ENCODE results near the gene EPAS1. TPM values are rescaled to one million over a fixed set of nuclear protein-coding genes. Genes with fewer than 3 reads are reported as not detected.
A peak's percentile ranks its signal among the peaks of the same experiment; 100 is the strongest.

Gene EPAS1
- total and polyA plus RNA-seq, 2 of the 13 experiments (the other 11 are each of a cell fraction or from before 2014, with no cell fraction given): 47.1 to 182 TPM

GRCh38 chr2:46349115-46349547 lies 51.9 kb downstream of the EPAS1 start (continued):
- no peak for TF ChIP-seq ZXDC (CRISPR knock-in tag; IDR thresholded peaks at IDR 0.05)
- peak; percentile 79 for TF ChIP-seq FOXC1 (CRISPR knock-in tag; IDR thresholded peaks at IDR 0.05; ENCODE audit: borderline replicate concordance)
- peak; percentile 85 for TF ChIP-seq ZMYM4 (CRISPR knock-in tag; IDR thresholded peaks at IDR 0.05)
- 0 out of 2 replicates have a peak, but pooled peaks have one; percentile 35 for TF ChIP-seq IRF2 (CRISPR knock-in tag; IDR thresholded peaks at IDR 0.05)
- no peak for TF ChIP-seq ZNF570 (CRISPR knock-in tag; IDR thresholded peaks at IDR 0.05; ENCODE audit: borderline replicate concordance)
- no peak for TF ChIP-seq ZNF18 (CRISPR knock-in tag; IDR thresholded peaks at IDR 0.05; ENCODE audit: insufficient replicate concordance)
- peak; percentile 60; the same call in 1 of the 2 replicates for TF ChIP-seq ZSCAN31 (CRISPR knock-in tag; IDR thresholded peaks at IDR 0.05; ENCODE audit: low read depth)
- peak; percentile 54; the same call in 1 of the 2 replicates for TF ChIP-seq RARA (CRISPR knock-in tag; IDR thresholded peaks at IDR 0.05)
- no peak for TF ChIP-seq NONO (IDR thresholded peaks at IDR 0.05)
- 0 out of 2 replicates have a peak, but pooled peaks have one; percentile 57 for TF ChIP-seq NONO (CRISPR knock-in tag; conservative IDR thresholded peaks at IDR 0.05)
- TF ChIP-seq ZNF317 (CRISPR knock-in tag; IDR thresholded peaks at IDR 0.05): 0 out of 2 replicates have a peak, but pooled peaks have one; percentile 34
- TF ChIP-seq ZBTB7B (CRISPR knock-in tag; IDR thresholded peaks at IDR 0.05): peak; percentile 52; the same call in 1 of the 2 replicates
- TF ChIP-seq ATF7-NPFF (CRISPR knock-in tag; IDR thresholded peaks at IDR 0.05; ENCODE audit: low read depth): 0 out of 2 replicates have a peak, but pooled peaks have one; percentile 57
- peak; percentile 58 for TF ChIP-seq ZNF263 (CRISPR knock-in tag; IDR thresholded peaks at IDR 0.05)
- TF ChIP-seq ZNF501 (CRISPR knock-in tag; IDR thresholded peaks at IDR 0.05): 0 out of 2 replicates have a peak, but pooled peaks have one; percentile 21
- TF ChIP-seq BCL6 (CRISPR knock-in tag; IDR thresholded peaks at IDR 0.05): peak; percentile 23; the same call in 1 of the 2 replicates
- TF ChIP-seq NFE2L1 (CRISPR knock-in tag; IDR thresholded peaks at IDR 0.05; ENCODE audit: borderline replicate concordance): no peak
- TF ChIP-seq POLR2G (IDR thresholded peaks at IDR 0.05; ENCODE audit: low read depth, low read length): 0 out of 2 replicates have a peak, but pooled peaks have one; percentile 29
- TF ChIP-seq PREB (CRISPR knock-in tag; IDR thresholded peaks at IDR 0.05): no peak
- peak; percentile 56 for TF ChIP-seq STAG1 (CRISPR knock-in tag; IDR thresholded peaks at IDR 0.05)
- TF ChIP-seq TERF1 (CRISPR knock-in tag; IDR thresholded peaks at IDR 0.05): no peak
- 0 out of 2 replicates have a peak, but pooled peaks have one; percentile 42 for TF ChIP-seq CBX5 (CRISPR knock-in tag; IDR thresholded peaks at IDR 0.05; ENCODE audit: borderline replicate concordance)
- no peak for TF ChIP-seq MED1 (CRISPR knock-in tag; IDR thresholded peaks at IDR 0.05)
- peak; percentile 28; the same call in 1 of the 2 replicates for TF ChIP-seq ZNF746 (CRISPR knock-in tag; IDR thresholded peaks at IDR 0.05)
- no peak for TF ChIP-seq FOXK2 (IDR thresholded peaks at IDR 0.05)
- TF ChIP-seq ZNF224 (CRISPR knock-in tag; IDR thresholded peaks at IDR 0.05): no peak
